IPS-NIHi11 (cell line): ENCODE results near the gene SCAMP5.

ENCODE experiments used
- DNase-seq: peaks from one replicate; pipeline ENCODE4 v3.0.0; 2012; ENCODE audit warnings: mixed read lengths, low spot score

The SCAMP5 gene, protein sequence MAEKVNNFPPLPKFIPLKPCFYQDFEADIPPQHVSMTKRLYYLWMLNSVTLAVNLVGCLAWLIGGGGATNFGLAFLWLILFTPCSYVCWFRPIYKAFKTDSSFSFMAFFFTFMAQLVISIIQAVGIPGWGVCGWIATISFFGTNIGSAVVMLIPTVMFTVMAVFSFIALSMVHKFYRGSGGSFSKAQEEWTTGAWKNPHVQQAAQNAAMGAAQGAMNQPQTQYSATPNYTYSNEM

GRCh38 chr15:74995182-74995778, at the start of gene SCAMP5:
SCAMP5 (plus strand) TSS chr15:74995563; CDS start chr15:75011840, 16,277 bp downstream.
- peak; percentile 99 for DNase-seq

GRCh38 chr15:74950078-74950908, 45.1 kb upstream of the SCAMP5 start:
- peak; percentile 84 for DNase-seq

DNA sequence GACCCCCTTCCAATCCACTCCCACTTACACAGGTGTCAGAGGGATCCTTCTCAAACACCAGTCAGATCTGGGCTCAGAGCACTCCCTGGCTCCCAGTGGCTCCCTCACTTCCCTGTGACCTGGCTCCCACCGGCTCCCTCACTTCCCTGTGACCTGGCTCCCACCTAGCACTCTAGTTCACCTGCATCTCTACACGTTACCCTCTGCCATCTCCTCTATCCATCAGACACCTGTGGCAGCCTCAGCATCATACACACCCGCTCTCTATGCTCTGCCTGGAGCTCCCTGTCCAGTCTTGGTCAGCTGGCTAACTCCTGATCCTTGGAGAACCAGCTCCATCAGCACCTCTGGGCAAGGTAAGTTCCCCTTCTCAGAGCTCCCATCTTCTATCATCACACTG, 44.4 kb upstream of the SCAMP5 start:
- DNase-seq: no peak

GRCh38 chr15:74954515-74954914, 40.8 kb upstream of the SCAMP5 start:
- DNase-seq: no peak

- DNase-seq: no peak
These were observed 40.3 kb upstream of the SCAMP5 start for GRCh38 chr15:74955017-74955416.

DNA sequence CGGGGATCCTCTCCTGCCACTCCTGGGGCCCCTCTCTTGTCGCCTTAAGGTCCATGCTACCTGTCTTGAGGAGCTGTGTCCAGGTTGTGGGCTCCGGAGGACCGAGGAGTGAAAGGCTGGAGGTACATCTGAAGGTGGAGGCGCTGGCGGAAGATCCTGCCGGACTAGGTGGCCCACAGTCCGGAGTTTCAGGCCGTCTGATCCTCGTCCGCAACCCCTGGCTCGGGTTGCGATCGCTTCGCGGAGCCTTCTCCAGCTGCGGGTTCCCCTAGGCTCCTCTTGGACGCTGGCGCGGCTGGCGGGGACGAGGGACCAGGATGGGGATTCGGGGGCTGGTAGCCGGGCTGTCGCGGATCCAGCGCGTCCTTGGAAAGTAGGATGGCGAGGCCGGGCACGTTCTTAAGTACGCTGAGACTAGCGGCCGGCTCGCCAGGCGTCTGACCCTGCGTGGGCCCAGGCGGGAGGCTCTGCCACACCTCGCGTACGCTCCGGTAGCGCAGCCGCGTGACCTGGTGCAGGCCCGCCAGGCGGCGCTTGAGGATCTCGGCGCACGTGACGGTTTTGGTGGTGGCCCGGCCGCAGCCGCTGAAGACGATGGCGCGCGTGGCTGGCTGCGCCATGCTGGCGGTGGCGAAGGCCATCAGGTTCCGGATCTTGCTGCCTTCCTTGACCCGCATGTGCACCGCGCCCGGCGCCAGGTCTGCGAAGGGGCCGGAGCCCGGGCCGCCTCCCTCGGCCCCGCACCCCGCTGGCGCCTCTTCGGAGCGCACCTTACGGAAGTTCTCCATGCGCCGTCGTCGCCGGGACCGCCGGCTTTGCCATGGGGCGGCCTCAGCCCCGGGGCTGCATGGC, 39.3 kb upstream of the SCAMP5 start:
- DNase-seq: peak; percentile 55

DNA sequence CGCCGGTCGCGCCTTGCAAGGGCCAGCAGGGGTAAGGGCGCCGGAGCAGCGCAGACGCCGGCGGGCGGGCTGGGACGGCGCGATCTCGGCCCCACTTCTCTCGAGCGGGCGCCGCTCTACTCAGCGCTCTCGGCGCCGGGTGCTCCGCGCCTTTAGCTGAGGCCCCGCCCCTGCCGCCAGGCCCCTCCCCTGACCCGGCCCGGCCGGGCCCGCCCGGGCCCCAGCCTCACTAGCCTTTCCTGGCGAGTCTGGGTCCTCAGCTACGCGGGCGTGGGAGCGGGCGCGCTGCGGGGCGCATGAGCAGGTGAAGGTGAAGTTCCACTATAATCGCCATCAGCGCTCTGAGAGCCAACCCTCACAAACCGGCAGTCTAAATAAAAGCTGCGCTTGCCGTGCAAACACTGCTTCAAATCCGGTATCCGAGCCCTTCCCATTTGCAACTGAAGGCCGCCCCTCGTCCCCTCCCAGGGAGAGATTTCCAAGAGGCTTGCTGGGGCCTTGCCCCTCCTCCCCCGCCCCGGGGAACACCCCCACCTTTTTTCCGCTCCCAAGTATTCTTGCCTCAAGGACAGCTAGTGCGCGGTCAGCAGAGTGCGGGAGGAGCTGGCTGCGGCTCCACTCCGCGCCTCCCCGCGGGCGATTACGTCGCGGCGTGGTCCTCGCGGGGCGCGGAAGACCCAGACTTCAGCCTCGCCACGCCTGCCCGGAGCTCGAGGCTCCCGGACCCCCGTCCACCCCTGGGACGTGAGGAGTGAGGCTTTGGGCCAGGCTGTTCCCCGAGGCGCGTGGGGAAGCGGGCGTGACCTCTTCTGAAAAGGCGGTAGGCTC, 38.5 kb upstream of the SCAMP5 start, which contains the start of gene RPP25:
RPP25 (minus strand) TSS at position 125 of the 828 bp plus-strand sequence. CDS start 189 bp downstream, outside the sequence.
- DNase-seq: peak; percentile 89

- DNase-seq: no peak
These were observed 37.8 kb upstream of the SCAMP5 start for GRCh38 chr15:74957476-74958035.

- peak; percentile 60 for DNase-seq
These were observed 36.9 kb upstream of the SCAMP5 start for GRCh38 chr15:74958320-74958907.

GRCh38 chr15:74958908-74959585, 36.3 kb upstream of the SCAMP5 start:
- peak; percentile 28 for DNase-seq

DNA sequence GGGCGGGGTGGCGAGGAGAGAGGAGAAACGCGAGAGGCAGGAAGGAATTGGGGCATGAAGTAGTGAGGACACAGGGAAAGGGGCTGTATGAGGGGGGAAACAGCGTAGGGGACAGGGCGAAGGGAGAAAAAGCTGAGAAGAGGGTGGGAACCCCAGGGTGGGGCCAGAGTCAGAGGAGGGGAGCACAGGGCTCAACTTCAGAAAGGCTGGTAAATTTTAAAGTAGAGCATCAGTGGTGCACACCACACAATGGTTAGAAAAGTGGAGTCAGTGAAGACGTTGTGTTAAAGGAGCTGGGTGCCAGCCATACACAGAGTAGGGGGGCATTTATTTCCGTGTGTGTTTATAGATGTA, 35.8 kb upstream of the SCAMP5 start:
- DNase-seq: no peak

GRCh38 chr15:74960286-74960685, 35.1 kb upstream of the SCAMP5 start:
- DNase-seq: no peak

- no peak for DNase-seq
These were observed 34.3 kb upstream of the SCAMP5 start for GRCh38 chr15:74960995-74961588.

DNA sequence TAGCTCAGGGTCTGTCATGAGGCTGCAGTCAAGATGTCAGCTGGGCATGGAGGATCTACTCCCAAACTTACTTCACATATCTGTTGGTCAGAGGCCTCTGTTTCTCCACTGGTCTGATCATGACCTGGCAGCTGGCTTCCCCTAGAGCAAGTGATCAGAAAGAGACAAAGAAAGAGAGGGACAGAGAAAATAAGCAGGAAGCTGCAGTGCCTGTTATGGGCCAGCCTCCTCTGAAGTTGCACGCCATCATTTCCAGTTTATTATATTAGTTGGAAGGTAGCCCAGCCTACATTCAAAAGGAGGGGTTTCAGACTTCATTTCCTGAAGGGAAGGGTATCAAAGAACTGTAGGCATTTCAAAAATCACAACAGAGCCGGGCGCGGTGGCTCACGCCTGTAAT, 33.7 kb upstream of the SCAMP5 start:
- no peak for DNase-seq

DNA sequence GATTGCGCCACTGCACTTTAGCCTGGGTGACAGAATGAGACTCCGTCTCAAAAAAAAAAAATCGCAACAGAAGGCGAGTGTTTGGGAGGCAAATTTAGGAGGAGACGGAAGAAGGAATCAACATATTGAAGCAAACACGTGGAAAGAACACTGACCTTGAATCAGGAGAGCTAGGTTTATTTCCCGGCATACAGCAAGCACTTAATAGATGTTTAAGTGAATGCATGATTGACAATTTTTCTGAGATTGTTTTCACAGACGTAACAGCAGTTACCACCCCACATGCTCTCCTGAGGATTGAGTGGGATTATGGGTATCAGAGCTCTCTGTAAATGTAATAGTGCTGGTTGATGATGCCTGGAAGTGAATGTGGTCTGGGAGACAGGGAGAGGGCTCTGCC, 33.1 kb upstream of the SCAMP5 start:
- no peak for DNase-seq

GRCh38 chr15:74962671-74963070, 32.7 kb upstream of the SCAMP5 start:
- no peak for DNase-seq

GRCh38 chr15:74963213-74963612, 32.1 kb upstream of the SCAMP5 start:
- no peak for DNase-seq

DNA sequence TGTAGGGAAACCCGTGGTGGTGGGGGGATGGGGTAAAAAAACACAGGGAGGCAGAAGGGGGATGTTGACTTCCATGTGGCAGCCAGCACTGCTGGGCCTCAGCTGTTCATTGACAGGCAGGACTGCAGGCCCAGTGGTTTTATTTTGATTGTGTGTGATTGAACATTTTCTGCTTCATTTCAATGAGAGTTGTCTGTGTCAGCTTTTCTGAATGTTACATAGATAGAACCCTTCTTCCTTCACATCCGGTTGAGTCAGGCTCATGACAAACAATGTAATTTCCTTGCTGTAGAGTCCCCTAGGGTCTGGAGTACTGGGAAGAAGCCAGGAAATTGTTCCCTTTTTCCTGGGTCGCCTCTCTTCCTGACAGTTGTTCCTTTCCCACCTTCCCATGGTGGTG, 30.6 kb upstream of the SCAMP5 start:
- DNase-seq: no peak

DNA sequence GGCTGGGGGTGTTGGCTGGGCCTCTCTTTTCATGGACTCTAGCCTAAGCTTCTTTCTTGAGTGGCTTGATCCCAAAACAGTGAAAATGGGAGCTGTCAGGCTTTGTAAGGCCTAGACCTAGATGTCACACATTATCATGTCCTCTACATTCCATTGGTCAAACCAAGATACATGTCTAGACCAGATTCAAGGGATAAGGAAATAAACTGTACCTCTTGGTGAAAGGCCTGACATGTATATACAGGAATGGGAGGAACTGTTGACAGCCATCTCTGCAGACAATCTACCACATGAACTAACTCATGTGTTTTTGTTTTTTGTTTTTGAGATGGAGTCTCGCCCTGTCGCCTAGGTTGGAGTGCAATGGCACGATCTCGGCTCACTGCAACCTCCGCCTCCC, 27.7 kb upstream of the SCAMP5 start:
- DNase-seq: no peak
